ENCODE data around the gene PIK3C2G.

DNA sequence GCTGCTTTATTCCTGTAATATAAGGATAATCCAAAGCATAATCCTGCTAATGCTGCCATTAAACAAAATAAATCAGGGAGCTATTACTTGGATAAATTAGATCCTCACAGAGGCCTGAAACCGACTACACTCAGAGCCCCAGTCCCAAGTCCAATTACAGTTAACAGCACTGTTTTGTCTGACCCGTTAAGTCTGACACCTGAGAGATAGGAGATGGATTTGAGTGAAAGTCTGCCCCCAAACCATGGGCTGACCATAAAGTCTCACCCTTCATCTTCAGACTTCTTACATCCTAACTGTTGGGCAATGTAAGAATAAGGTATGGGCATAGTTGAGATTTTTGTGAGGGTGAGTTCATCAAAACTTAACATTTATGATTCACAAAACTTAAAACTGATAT is 294.8 kb downstream of the PIK3C2G start:
- TF ChIP-seq, protein P1, sequence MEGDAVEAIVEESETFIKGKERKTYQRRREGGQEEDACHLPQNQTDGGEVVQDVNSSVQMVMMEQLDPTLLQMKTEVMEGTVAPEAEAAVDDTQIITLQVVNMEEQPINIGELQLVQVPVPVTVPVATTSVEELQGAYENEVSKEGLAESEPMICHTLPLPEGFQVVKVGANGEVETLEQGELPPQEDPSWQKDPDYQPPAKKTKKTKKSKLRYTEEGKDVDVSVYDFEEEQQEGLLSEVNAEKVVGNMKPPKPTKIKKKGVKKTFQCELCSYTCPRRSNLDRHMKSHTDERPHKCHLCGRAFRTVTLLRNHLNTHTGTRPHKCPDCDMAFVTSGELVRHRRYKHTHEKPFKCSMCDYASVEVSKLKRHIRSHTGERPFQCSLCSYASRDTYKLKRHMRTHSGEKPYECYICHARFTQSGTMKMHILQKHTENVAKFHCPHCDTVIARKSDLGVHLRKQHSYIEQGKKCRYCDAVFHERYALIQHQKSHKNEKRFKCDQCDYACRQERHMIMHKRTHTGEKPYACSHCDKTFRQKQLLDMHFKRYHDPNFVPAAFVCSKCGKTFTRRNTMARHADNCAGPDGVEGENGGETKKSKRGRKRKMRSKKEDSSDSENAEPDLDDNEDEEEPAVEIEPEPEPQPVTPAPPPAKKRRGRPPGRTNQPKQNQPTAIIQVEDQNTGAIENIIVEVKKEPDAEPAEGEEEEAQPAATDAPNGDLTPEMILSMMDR (conservative IDR thresholded peaks at IDR 0.05; ENCODE audit: low read length): no peak
- no peak for TF ChIP-seq EZH2phosphoT487 (IDR thresholded peaks at IDR 0.05; ENCODE audit: borderline replicate concordance, low read depth, low read length)
